ENCODE data around the gene SDHA.

The SDHA gene

GRCh38 chr5:173392-174290 is 44.5 kb upstream of the SDHA start:
- no peaks in the 10 kb centered on the region for H3K79me1 ChIP-seq (ENCODE audit: low read depth, low read length)

GRCh38 chr5:174291-174600 is 43.9 kb upstream of the SDHA start:
- Histone ChIP-seq H3K27me3 (ENCODE audit: control insufficient read depth in 3 of 3, insufficient read depth in 3 of 3, low read depth in 1 of 3, low read length in 3 of 3) (no peaks in the 10 kb centered on the region), H3K14ac (ENCODE audit: low read length) (no peak overlapping the region), H3K79me1 (ENCODE audit: low read depth, low read length) (no peaks in the 10 kb centered on the region), H3K27ac (replicated peaks; ENCODE audit: low read length) (no peak overlapping the region), H3K23ac (ENCODE audit: low read depth, low read length, poor library complexity) (no peak overlapping the region), H3K9me3 (replicated peaks in 1 of 2; ENCODE audit: control insufficient read depth in 2 of 2, insufficient read depth in 1 of 2, low read depth in 1 of 2, low read length in 2 of 2) (no peaks in the 10 kb centered on the region), H2BK120ac (ENCODE audit: low read depth, low read length) (no peak overlapping the region), H4K91ac (ENCODE audit: low read depth, low read length, poor library complexity) (no peak overlapping the region), H4K8ac (ENCODE audit: low read depth, low read length) (no peak overlapping the region), H2BK15ac (ENCODE audit: low read length) (no peak overlapping the region), H3K4me3 (ENCODE audit: low read length in 2 of 2) (no peak overlapping the region), H3K4me2 (ENCODE audit: insufficient read depth, low read length, poor library complexity, severe bottlenecking) (no peak overlapping the region), H3K9ac (ENCODE audit: low read depth, low read length, poor library complexity) (no peak overlapping the region), H3K36me3 (replicated peaks in 1 of 2; ENCODE audit: control insufficient read depth in 2 of 2, insufficient read depth in 2 of 2, low read length in 2 of 2) (peaks cover 12 to 39% of the 10 kb centered on the region in 2 donors), H2AFZ (ENCODE audit: low read length) (no peak overlapping the region), H3K18ac (ENCODE audit: low read length) (no peak overlapping the region), H3K4ac (ENCODE audit: low read length) (no peak overlapping the region), H2BK5ac (ENCODE audit: low read length) (no peak overlapping the region), H3K4me1 (ENCODE audit: control insufficient read depth in 2 of 2, insufficient read depth in 1 of 2, low read depth in 1 of 2, low read length in 2 of 2) (peaks cover 0 to 25% of the 10 kb centered on the region in 2 donors), H2AK5ac (ENCODE audit: low read depth, low read length) (no peak overlapping the region), H2BK12ac (ENCODE audit: low read length) (no peak overlapping the region)
- WGBS, 2 donors (ENCODE audit: extremely low coverage in 2 of 2, insufficient read length in 2 of 2, insufficient replicate concordance in 1 of 2), result no CpG with 5 or more reads among the region's 5 CpGs
- DNase-seq (ENCODE audit: low spot score), result no peak

More at GRCh38 chr5:173392-174290, 44.5 kb upstream of the SDHA start:
- no peak overlapping the region for H2BK120ac ChIP-seq (ENCODE audit: low read depth, low read length)
- H3K14ac ChIP-seq (ENCODE audit: low read length), result no peak overlapping the region
- no peak overlapping the region for H3K18ac ChIP-seq (ENCODE audit: low read length)
- no peak overlapping the region for H3K4me3 ChIP-seq (ENCODE audit: low read length in 2 of 2)
- no peak overlapping the region for H4K8ac ChIP-seq (ENCODE audit: low read depth, low read length)
- H3K9me3 ChIP-seq (replicated peaks in 1 of 2; ENCODE audit: control insufficient read depth in 2 of 2, insufficient read depth in 1 of 2, low read depth in 1 of 2, low read length in 2 of 2), result no peaks in the 10 kb centered on the region
- H3K4ac ChIP-seq (ENCODE audit: low read length), result no peak overlapping the region
- no peak overlapping the region for H4K91ac ChIP-seq (ENCODE audit: low read depth, low read length, poor library complexity)
- H2BK5ac ChIP-seq (ENCODE audit: low read length), result no peak overlapping the region
- H3K27me3 ChIP-seq (ENCODE audit: control insufficient read depth in 3 of 3, insufficient read depth in 3 of 3, low read depth in 1 of 3, low read length in 3 of 3), result no peaks in the 10 kb centered on the region
- H2AFZ ChIP-seq (ENCODE audit: low read length), result no peak overlapping the region
- H3K27ac ChIP-seq (replicated peaks; ENCODE audit: low read length), result no peak overlapping the region
- H2BK12ac ChIP-seq (ENCODE audit: low read length), result peak overlapping the region; percentile 24
- no peak overlapping the region for H2BK15ac ChIP-seq (ENCODE audit: low read length)
- DNase-seq (ENCODE audit: low spot score), result no peak
- peaks cover 0 to 30% of the 10 kb centered on the region in 2 donors for H3K4me1 ChIP-seq (ENCODE audit: control insufficient read depth in 2 of 2, insufficient read depth in 1 of 2, low read depth in 1 of 2, low read length in 2 of 2)
- H3K36me3 ChIP-seq (replicated peaks in 1 of 2; ENCODE audit: control insufficient read depth in 2 of 2, insufficient read depth in 2 of 2, low read length in 2 of 2), result peaks cover 12 to 38% of the 10 kb centered on the region in 2 donors
- WGBS, 2 donors (ENCODE audit: extremely low coverage in 2 of 2, insufficient read length in 2 of 2, insufficient replicate concordance in 1 of 2), result no CpG with 5 or more reads among the region's 22 CpGs
- no peak overlapping the region for H3K9ac ChIP-seq (ENCODE audit: low read depth, low read length, poor library complexity)
- H3K23ac ChIP-seq (ENCODE audit: low read depth, low read length, poor library complexity), result peak overlapping the region; percentile 37
- H2AK5ac ChIP-seq (ENCODE audit: low read depth, low read length), result no peak overlapping the region
- H3K4me2 ChIP-seq (ENCODE audit: insufficient read depth, low read length, poor library complexity, severe bottlenecking), result no peak overlapping the region

- Histone ChIP-seq H2BK12ac (ENCODE audit: low read length) (peak overlapping the region; percentile 18), H3K79me1 (ENCODE audit: low read depth, low read length) (no peaks in the 10 kb centered on the region), H4K8ac (ENCODE audit: low read depth, low read length) (no peak overlapping the region), H3K4ac (ENCODE audit: low read length) (no peak overlapping the region), H3K9ac (ENCODE audit: low read depth, low read length, poor library complexity) (no peak overlapping the region), H3K14ac (ENCODE audit: low read length) (no peak overlapping the region), H2BK120ac (ENCODE audit: low read depth, low read length) (no peak overlapping the region), H4K91ac (ENCODE audit: low read depth, low read length, poor library complexity) (no peak overlapping the region), H3K23ac (ENCODE audit: low read depth, low read length, poor library complexity) (no peak overlapping the region), H3K27ac (replicated peaks; ENCODE audit: low read length) (no peak overlapping the region), H2BK5ac (ENCODE audit: low read length) (no peak overlapping the region), H3K9me3 (replicated peaks in 1 of 2; ENCODE audit: control insufficient read depth in 2 of 2, insufficient read depth in 1 of 2, low read depth in 1 of 2, low read length in 2 of 2) (no peaks in the 10 kb centered on the region), H2AK5ac (ENCODE audit: low read depth, low read length) (no peak overlapping the region), H3K27me3 (ENCODE audit: control insufficient read depth in 3 of 3, insufficient read depth in 3 of 3, low read depth in 1 of 3, low read length in 3 of 3) (no peaks in the 10 kb centered on the region), H2AFZ (ENCODE audit: low read length) (no peak overlapping the region), H3K4me3 (ENCODE audit: low read length in 2 of 2) (no peak overlapping the region), H2BK15ac (ENCODE audit: low read length) (no peak overlapping the region), H3K4me2 (ENCODE audit: insufficient read depth, low read length, poor library complexity, severe bottlenecking) (no peak overlapping the region), H3K4me1 (ENCODE audit: control insufficient read depth in 2 of 2, insufficient read depth in 1 of 2, low read depth in 1 of 2, low read length in 2 of 2) (peaks cover 0 to 18% of the 10 kb centered on the region in 2 donors), H3K36me3 (replicated peaks in 1 of 2; ENCODE audit: control insufficient read depth in 2 of 2, insufficient read depth in 2 of 2, low read length in 2 of 2) (peaks cover 12 to 38% of the 10 kb centered on the region in 2 donors), H3K18ac (ENCODE audit: low read length) (peak overlapping the region; percentile 36)
- no CpG with 5 or more reads among the region's 16 CpGs for WGBS, 2 donors (ENCODE audit: extremely low coverage in 2 of 2, insufficient read length in 2 of 2, insufficient replicate concordance in 1 of 2)
- no peak for DNase-seq (ENCODE audit: low spot score)
These were observed 43.1 kb upstream of the SDHA start for GRCh38 chr5:174876-175465.

- Histone ChIP-seq H3K18ac (ENCODE audit: low read length) (peak overlapping the region; percentile 9), H2BK120ac (ENCODE audit: low read depth, low read length) (no peak overlapping the region), H3K79me1 (ENCODE audit: low read depth, low read length) (no peaks in the 10 kb centered on the region), H3K4ac (ENCODE audit: low read length) (no peak overlapping the region), H4K8ac (ENCODE audit: low read depth, low read length) (no peak overlapping the region), H2BK5ac (ENCODE audit: low read length) (no peak overlapping the region), H2BK12ac (ENCODE audit: low read length) (no peak overlapping the region), H3K27me3 (ENCODE audit: control insufficient read depth in 3 of 3, insufficient read depth in 3 of 3, low read depth in 1 of 3, low read length in 3 of 3) (no peaks in the 10 kb centered on the region), H3K4me2 (ENCODE audit: insufficient read depth, low read length, poor library complexity, severe bottlenecking) (no peak overlapping the region), H3K4me3 (ENCODE audit: low read length in 2 of 2) (no peak overlapping the region), H3K4me1 (ENCODE audit: control insufficient read depth in 2 of 2, insufficient read depth in 1 of 2, low read depth in 1 of 2, low read length in 2 of 2) (peaks cover 5 to 8% of the 10 kb centered on the region in 2 donors), H3K23ac (ENCODE audit: low read depth, low read length, poor library complexity) (no peak overlapping the region), H3K14ac (ENCODE audit: low read length) (no peak overlapping the region), H2AK5ac (ENCODE audit: low read depth, low read length) (no peak overlapping the region), H3K9ac (ENCODE audit: low read depth, low read length, poor library complexity) (no peak overlapping the region), H3K27ac (replicated peaks; ENCODE audit: low read length) (no peak overlapping the region), H2AFZ (ENCODE audit: low read length) (no peak overlapping the region), H3K9me3 (replicated peaks in 1 of 2; ENCODE audit: control insufficient read depth in 2 of 2, insufficient read depth in 1 of 2, low read depth in 1 of 2, low read length in 2 of 2) (no peaks in the 10 kb centered on the region), H4K91ac (ENCODE audit: low read depth, low read length, poor library complexity) (no peak overlapping the region), H3K36me3 (replicated peaks in 1 of 2; ENCODE audit: control insufficient read depth in 2 of 2, insufficient read depth in 2 of 2, low read length in 2 of 2) (peaks cover 12 to 32% of the 10 kb centered on the region in 2 donors), H2BK15ac (ENCODE audit: low read length) (no peak overlapping the region)
- no peak for DNase-seq (ENCODE audit: low spot score)
- no CpG with 5 or more reads among the region's 11 CpGs for WGBS, 2 donors (ENCODE audit: extremely low coverage in 2 of 2, insufficient read length in 2 of 2, insufficient replicate concordance in 1 of 2)
These were observed 41.8 kb upstream of the SDHA start for GRCh38 chr5:176296-176823.
